M059J (cell line): ENCODE data around the gene HCRT. TPM values are rescaled to one million over a fixed set of nuclear protein-coding genes. Genes with fewer than 3 reads are reported as not detected.
"Not testable (repeated sequence)": the region's sequence is repeated elsewhere in the genome, so short reads cannot be mapped to it uniquely, and the experiment has no call there.

Source experiments
- DNase-seq: peaks from one replicate; pipeline ENCODE4 v3.0.0-alpha.2; 2012; ENCODE audit warnings: low read depth
- total RNA-seq: library from RNA; depleted of rRNA; stranded (reverse); fragments of >200 nt; shearing (Covaris generic); gene quantifications from 2 replicates; pipeline ENCODE4 v1.2.3, GENCODE V29; 2014; rRNA removed

The HCRT gene, protein sequence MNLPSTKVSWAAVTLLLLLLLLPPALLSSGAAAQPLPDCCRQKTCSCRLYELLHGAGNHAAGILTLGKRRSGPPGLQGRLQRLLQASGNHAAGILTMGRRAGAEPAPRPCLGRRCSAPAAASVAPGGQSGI
- total RNA-seq: not detected in 2 replicates

DNA sequence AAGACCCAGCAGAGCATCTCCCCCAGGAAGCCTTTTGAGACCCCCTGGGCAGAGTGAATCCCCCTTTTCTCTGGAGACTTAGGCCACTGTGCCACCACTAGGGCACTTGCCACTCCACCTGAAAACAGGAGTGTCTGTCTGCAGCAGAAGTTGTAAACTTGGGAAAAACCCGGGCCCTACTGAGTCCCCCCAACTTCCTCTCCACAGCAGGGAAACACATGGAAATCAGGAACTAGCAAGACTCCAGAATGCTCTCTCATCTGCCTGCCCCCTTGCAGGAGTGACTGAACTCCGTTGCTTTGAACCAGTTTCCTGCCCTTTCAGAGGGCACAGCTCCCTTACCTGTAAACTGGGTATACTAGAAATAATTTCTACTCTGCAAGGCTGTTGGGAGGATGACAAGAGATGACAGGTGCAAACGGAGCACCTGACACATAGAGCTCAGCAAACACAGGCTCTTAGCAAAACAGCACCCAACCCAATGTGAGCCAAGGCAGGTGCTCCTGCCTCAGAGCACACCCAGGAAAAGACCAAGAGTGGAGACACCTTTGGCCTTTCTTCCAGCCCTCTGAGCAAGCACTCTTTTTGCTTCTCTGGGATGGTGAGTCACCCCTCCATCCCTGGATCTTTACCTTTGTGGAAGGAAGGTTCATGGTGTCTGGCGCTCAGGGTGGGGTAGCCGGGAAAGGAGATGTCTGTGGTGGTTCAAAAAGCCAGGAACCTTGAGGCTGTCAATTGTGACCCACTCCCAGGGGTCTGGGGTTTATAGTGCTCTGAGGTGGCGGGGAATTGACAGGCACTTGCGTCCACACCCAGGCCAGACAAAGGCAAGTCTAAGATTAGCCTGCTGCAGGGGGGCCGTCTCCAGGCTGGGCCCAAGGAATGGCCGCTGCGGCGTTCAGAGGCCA is at the start of gene HCRT:
TSS of gene HCRT (minus strand) at position 740 of the 908 bp plus-strand sequence. CDS start at position 653, 87 bp downstream.
- DNase-seq: peak; percentile 20

GRCh38 chr17:42233994-42234393 is 48.7 kb upstream of the HCRT start:
- no peak for DNase-seq

- peak; percentile 68 for DNase-seq
Measured at GRCh38 chr17:42233156-42233555, 47.9 kb upstream of the HCRT start.

DNA sequence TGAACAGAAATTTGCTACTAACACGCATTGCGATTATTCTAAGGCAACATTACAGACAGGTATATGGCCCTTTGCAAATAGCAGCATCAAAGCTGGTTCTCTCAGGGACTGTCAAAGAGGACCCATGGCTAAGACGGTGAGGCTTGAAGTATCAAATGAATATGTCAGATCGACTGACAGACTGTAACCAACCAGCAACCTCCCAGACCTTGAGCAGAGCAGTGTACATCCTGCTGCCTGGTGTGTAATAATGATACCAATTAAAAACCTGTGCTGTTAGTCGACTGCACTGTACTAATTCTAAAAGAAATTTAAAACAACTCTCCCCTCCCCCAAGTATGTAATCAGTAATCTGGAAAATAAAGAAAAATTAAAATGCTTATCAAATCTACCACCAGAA is 45.0 kb upstream of the HCRT start:
- no peak for DNase-seq

GRCh38 chr17:42227849-42228700 is 42.8 kb upstream of the HCRT start:
- peak; percentile 31 for DNase-seq

DNA sequence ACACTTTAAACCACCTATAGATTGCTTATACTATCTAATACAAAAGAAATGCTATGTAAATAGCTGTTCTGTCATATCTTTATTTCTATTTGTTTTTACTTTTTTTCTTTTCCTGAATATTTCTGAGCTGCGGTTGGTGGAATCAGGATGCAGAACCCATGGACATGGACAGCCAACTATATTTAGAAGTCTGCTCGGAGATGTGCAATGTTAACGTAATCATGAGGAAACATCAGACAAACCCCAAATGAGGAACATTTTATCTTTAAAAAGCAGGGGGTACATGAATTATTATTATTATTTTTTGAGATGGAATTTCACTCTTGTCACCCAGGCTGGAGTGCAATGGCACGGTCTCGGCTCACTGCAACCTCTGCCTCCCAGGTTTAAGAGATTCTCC is 40.4 kb upstream of the HCRT start:
- DNase-seq: no peak

DNA sequence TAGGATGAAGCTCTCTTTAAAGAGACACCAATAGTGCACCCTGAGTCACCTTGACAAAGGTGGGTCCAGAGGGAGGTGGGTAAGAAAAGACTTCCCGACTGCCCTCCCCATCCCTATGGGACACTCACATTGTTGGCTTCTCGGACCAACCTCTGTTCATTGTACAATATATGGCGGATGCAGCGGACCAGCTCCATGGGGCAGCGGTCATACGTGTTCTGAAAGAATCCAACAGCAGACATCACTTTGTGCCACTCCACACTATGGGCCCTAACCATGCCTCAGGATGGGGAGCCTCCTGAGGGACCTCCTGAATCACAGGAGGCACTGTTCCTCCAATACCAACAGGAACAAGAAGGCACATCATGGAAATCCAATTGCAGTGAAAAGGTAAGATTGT is 39.4 kb upstream of the HCRT start:
- DNase-seq: no peak

DNA sequence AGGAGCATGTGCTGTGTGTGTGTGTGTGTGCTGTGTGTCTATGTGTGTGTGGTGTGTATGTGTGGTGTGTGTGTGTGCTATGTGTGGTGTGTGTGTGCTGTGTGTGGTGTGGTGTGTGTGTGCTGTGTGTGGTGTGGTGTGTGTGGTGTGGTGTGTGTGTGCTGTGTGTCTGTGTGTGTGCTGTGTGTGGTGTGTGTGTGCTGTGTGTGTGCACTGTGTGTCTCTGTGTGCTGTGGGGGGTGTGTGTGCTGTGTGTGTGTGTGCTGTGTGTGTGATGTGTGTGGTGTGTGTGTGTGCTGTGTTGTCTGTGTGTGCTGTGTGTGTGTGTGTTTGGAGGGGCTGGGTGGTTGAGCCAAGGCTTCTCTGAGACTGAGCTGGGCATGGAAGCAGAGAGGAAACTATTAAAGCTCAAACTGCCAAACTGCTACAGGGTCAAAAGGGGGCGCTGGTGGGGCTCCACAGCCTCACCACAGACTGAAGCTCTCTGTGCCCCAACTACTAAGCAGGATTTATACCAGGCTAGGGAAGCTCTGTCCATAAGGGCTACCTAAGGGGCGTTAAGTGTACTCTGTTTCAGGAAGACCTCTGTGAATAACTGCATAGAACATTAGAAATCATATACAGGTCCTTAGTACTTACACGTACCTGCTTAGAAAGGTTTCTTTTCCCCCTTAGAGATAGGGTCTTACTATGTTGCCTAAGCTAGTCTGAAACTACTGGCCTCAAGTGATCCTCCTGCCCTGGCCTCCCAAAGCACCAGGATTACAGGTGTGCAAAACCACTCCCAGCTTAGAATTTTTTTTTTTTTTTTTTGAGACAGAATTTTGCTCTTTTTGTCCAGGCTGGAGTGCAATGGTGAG is 36.9 kb upstream of the HCRT start:
- DNase-seq: peak; percentile 59

DNA sequence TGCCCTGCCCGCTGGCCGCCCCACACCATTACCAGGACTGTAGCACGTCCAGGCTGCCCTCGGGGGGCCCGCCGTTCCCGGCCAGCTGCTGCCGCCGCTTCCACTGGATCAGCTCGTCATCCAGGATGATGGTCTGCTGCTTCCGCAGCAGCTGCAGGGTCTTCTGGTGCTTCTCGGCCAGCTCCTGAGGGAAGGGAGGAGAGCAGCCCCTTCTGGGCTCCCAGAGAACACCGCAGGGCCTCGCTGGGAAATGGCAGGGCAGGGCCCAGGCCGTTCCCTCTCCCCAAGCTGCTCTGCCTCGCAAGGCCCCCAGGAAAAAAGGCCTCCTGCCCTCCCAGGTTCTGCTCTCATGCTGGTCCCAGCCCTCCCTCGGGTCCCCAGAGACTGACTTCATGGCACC is 34.0 kb upstream of the HCRT start:
- not testable (repeated sequence) for DNase-seq

GRCh38 chr17:42214156-42214555 is 28.9 kb upstream of the HCRT start:
- DNase-seq: no peak

DNA sequence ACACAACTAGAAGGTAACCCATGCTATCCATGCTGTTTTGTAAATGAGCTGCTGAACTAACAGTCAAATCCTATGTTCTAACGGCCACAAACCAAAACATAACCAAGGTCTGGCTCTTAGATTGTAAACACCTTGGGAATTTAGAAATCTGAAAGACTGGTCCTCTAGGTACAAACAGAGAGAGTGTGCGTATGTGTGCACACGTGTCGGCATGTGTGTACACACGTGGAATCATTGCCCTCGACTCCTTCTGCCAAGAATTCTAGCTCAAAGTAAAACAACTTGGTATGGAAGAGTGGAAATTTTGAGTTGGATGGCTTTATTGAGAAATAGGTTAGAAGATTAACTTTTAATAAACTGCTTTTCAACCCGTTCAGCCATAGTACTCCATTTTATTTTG is 27.1 kb upstream of the HCRT start:
- DNase-seq: no peak

DNA sequence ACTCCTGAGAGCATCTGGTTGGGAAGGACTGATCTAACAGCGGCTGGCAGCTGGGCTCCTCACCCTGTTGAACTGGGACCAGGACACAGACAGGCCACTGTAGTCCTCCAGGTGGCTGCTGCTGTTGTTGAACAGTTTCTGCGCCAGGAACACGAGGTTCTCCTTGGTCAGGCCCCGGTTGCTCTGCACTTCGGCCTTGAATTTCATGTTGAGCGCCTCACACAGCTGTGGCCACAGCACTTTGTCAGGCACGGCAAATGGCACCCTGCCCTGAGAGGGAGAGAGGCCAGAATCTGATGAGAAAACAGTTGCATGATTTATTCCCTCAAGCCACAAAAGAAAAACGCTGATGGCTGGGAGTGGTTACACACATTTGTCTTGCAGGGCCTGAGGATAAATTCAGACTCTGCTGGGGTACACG is 26.7 kb upstream of the HCRT start:
- not testable (repeated sequence) for DNase-seq

DNA sequence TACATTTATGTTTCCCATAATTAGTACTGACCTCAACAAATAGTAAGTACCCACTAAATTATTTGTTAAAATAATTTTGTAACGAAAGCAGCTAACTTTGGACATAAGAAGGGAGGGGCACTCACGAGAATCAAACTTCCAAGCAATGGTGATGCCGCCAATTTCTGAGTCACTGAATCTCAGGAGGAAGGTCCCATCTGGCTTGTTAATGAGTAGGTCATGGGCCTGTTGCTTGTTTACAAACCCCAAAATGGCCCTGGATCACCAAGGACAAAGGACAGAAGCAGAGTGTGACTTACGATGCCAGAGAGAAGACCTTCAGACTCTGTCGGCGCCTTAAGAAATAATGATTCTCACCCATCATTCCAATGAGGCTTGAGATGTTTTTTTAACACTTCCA is 24.8 kb upstream of the HCRT start:
- DNase-seq: no peak

DNA sequence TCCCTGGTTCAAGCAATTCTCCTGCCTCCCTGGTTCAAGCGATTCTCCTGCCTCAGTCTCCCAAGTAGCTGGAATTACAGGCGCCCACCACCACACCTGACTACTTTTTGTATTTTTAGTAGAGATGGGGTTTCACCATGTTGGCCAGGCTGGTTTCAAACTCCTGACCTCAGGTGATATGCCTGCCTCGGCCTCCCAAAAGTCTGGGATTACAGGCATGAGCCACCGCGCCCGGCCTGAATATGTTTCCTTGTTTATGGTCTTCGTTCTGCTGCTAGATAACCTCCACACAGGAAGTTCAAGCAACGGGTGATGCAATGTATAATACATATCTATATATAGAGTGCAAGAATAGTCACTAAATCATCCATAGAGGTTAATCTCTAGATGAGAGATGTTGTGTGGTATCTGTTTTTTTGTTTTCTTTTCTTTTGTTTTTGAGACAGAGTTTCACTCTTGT is 20.9 kb upstream of the HCRT start:
- DNase-seq: not testable (repeated sequence)

- DNase-seq: no peak
Measured at GRCh38 chr17:42203354-42203753, 18.1 kb upstream of the HCRT start.

GRCh38 chr17:42202696-42203095 is 17.4 kb upstream of the HCRT start:
- no peak for DNase-seq

GRCh38 chr17:42202159-42202558 is 16.9 kb upstream of the HCRT start:
- DNase-seq: no peak

- no peak for DNase-seq
Measured at GRCh38 chr17:42201458-42201772, 16.2 kb upstream of the HCRT start.

- no peak for DNase-seq
Measured at GRCh38 chr17:42200706-42201457, 15.6 kb upstream of the HCRT start.

DNA sequence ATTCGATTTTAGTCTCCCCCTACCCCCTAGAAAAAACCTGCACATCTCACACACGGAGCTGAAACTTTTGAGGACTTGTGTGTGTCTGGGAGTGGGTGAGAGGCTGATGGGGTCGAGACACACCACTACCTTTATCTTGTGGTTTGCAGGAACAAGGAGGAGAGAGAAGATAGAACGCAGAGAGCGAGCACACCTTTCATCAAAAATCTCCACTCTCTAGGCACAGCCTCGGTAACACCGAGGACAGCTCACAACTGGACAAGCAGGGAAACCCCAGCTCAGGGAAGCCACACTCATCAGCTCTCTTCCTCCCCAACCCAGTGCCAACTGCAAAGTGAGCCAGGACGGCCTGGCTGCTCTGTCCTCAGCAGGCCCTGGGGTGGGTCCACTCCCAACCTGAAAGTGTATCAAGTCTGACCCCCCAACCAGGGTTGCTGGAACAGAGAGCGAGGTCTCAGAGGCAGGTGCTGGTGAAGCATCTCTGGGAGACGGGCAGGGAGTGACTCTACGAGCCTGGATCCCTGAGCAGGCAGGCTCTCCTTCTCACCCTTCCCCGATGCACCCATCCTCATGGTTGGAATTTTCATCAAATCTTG is 14.3 kb upstream of the HCRT start:
- DNase-seq: no peak
